Measurements from ENCODE around the gene PRRT1. TPM values are rescaled to one million over a fixed set of nuclear protein-coding genes. Genes with fewer than 3 reads are reported as not detected.

PRRT1 gene
- 0.09 TPM in 1 of 2 replicates, not detected in the other for total RNA-seq

GRCh38 chr6:32151863-32152768, at the start of gene PRRT1:
TSS of gene PRRT1 (minus strand) at chr6:32151939. CDS start at chr6:32151827, 112 bp downstream.

DNA sequence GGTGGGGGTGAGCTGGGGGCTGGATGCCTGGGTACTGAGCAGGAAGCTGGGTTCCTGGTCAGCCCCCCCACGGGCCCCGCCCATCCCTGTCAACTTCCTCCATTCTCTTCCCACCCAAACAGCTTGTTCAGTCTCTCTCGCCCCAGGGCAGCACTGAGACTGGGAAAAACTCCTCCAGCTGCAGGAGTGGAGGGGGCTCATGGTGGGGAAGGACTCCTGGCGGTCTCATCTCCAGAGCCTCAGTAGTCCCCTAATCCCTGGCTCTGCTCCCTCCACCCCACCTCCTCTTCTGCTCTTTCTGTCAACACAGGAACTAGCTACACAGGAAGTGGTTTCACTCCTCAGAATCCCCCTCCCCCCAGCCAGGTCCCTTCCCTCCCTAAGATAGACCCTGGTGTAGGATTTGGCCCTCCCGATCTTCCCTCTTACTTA, 40.9 kb upstream of the PRRT1 start, which contains the start of gene GPSM3:
GPSM3 (minus strand) TSS at position 36 of the 432 bp plus-strand sequence. CDS start 130 bp downstream, outside the sequence.

DNA sequence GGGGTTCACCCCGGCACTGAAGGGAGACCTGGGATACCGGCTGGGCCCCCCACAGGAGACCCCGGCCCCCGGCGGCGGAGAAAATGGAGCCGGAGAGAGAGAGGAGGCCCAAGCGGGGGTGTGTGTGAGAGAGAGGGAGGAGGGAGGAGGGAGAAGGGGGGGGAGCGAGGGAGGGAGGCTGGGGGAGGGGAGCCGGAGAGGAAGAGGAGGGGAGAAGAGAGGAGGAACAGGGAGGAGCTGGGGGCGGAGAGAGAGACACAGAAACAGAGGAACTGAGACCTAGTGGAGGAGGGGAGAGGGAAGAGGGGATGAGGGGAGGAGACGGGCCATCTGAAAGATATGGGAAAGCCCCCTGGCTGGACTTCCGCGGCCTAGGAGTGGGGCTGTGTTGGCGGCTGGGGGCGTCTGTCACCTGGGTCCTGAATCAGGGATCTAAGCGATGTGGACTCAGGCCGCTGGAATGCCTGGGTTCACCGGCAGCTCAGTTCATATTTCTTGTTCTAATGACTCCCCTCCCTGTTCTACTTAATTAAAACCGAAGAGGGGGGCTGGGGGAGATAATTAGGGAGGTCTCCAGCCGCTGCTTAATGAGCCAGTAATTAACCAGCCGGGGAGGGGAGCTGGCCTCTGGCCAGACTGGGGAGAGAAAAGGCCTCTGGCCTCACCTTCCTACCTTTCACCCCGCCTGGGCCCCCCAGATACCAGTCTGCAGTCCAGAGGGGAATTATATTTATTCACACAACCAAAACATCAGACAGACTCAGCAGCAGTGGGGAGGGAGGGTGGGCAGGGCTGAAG, 38.5 kb upstream of the PRRT1 start, which contains the start of gene PBX2:
PBX2 (minus strand) TSS at position 149 of the 798 bp plus-strand sequence. CDS start 287 bp downstream, outside the sequence.

DNA sequence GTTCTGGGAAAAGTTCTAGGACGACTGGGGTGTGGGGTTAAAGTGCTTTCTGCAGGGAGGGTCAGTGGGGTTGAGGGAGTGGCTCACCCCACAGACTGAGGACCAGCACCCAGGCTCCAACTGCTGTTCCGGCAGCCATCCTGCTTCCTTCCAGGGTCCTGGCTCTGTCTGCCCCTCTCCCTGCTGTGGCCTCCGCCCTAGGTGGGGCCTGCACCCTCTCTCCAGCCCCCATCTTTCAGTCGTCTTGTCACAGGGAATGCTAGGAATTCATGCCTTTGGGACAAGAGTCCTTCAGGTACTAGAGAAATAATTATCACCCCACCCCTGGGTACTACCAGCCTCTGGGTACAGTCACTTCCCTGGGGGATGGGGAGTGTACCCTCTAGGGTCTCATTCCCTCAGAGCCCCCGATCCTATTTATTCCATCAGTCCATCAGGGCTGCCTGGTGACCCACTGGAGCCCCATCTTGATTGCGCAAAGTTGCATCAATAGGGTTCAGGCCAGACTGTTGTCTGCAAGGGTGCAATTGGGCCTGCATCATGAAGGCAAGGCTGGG, 32.4 kb upstream of the PRRT1 start, which contains the start of gene AGER:
AGER (minus strand) TSS at position 170 of the 557 bp plus-strand sequence; CDS start at position 139, 31 bp downstream.

DNA sequence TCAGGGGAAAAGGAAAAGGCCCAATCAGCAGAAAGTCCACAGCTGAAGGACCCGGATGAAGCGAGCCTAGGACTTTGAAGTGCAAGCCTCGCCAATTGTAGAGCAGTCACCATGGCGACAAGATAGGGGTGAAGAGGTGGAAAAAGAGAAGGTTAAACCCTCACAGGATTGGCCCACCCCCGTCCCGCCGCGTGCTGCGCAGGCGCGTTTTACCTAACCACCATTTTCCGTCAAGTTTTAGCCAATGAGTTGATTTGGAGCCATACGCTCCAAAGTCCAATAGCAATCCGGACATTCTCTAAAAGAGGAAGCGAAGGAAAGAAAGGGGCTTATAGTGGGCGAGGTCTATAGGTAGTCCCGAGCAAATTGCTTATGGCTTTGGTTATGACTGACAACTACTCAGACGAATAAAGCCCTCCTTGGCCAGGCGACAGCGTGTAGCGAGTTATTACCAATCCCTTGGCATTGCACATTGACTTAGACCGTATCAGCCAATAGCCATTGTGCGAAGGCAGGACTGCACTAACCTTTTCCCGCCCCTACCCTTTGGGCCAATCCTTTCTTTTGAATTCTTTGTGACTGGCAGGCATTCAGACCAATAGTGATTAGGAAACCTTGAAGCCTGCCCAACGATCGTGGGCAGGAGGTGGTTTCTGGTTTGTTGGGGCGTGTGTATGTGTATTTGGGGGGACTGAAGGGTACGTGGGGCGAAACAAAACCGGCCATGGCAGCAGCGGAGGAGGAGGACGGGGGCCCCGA, 26.2 kb upstream of the PRRT1 start, which contains the start of gene RNF5:
RNF5 (plus strand) TSS at position 618 of the 759 bp plus-strand sequence; CDS start at position 725, 107 bp downstream.

GRCh38 chr6:32175711-32176475, 24.2 kb upstream of the PRRT1 start, which contains the start of gene AGPAT1:
TSS of gene AGPAT1 (minus strand) at chr6:32176084. CDS start at chr6:32171496, 4,588 bp downstream.

GRCh38 chr6:32164295-32164694, 12.6 kb upstream of the PRRT1 start, which contains the start of gene EGFL8:
TSS of gene EGFL8 (plus strand) at chr6:32164595. CDS start at chr6:32166166, 1,571 bp downstream.

DNA sequence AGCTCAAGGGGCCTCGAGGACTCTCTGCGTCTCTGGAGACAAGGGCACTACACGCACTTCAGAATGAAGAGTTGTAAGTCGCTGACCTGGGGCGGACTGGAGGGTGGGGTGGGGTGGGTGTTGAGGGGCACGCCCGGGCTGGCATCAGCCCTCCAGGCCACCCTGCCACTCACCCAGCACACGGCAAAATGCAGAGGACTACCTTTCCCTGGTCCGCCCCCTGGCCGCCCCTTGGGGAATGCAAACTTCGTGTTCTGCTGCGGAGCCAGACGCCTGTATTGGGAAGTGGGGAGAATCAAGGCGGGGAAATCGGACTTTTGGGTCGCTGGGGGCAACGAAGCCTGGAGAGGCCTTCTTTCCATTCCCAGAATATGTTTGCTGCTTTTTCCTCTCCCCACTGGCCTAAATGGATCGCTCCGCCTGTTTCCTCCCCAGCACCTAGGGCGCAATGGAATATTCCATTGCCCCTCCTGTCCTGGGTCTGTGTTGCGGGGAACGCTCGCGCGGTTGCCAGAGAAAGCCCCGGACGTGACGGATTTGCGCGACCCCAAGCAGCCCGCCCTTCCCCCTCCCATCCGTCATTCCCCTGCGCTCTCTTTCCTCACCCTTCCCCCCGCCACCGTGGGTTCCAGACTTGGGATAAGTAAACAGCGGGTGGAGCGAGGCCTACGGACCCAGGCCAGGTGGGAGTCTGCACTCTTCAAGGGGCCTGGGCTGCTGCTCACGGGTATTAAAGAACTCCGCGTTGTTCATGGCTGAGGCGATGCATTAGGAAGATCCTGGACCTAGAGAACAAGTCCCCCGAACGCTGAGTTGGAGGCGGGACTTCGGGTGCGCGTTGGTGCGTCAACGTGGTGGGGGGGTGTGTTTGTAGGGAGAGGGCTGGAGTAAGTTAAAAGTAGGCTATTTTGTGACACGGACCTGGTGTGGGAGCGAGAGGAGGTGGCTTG, 2.1 kb upstream of the PRRT1 start, which contains the start of gene PPT2:
PPT2 (plus strand) TSS at position 578 of the 950 bp plus-strand sequence. CDS start 454 bp downstream, outside the sequence.

DNA sequence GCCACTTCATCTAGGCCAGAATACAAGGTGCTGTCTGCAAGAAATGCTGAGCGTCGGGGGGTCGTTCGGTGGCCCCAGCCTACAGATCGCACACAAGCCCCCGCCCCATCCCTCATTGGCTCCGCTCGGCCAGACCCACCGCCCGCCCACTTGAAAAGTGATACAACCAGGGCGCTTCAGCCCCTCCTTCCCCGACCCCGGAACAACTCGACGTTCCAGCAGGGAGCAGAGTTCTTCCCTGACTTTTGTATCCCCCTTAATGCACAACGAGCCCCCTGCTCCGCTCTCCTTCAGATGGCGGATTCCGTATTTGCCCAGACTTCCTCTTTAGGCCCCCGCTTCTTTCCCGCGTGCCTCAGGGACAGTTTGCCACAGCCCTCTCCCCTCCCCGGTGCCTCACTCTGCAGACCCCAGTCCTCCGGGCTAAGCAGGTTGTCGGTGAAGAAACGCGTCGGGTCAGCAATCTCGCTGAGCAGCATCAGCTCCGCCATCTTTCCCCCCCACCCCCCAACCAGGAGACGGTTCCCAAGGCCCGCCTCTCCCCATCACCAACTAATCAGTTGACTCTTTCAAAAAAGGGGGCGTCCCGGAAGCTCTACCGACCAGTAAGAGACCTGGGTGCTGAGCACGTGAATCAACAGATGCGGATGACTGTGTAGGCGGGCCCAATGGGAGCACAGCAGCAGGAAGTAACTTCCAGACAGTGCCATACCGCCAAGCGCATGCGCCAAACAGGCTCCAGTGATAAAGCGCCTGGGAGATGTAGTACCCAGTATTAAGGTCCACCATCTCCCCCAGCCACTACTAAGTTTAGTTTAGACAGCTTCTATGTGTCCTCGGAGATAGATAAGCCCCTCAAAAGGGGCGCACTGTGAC, 23.8 kb downstream of the PRRT1 start, which contains the start of gene ATF6B:
ATF6B (minus strand) TSS at position 530 of the 876 bp plus-strand sequence; CDS start at position 491, 39 bp downstream.

GRCh38 chr6:32109114-32109764, 42.5 kb downstream of the PRRT1 start, which contains the start of gene TNXB:
TSS of gene TNXB (minus strand) at chr6:32109338. CDS start at chr6:32098198, 11,140 bp downstream.

Other genes with a start within 250 kb of the PRRT1 start
- gene ZBTB12, start 249.9 kb downstream of the PRRT1 start, total RNA-seq: 4.2 and 6.8 TPM in 2 replicates
- 0.19 TPM in 1 of 2 replicates, not detected in the other for gene C2, start 224.2 kb downstream of the PRRT1 start, total RNA-seq
- 0.90 and 4.7 TPM in 2 replicates for gene CFB, start 205.8 kb downstream of the PRRT1 start, total RNA-seq
- gene NELFE, start 193.0 kb downstream of the PRRT1 start, total RNA-seq: 99.7 and 109 TPM in 2 replicates
- 40.9 and 43.4 TPM in 2 replicates for gene SKIC2, start 192.8 kb downstream of the PRRT1 start, total RNA-seq
- gene DXO, start 179.8 kb downstream of the PRRT1 start, total RNA-seq: 7.8 and 11.1 TPM in 2 replicates
- gene C4A, start 169.9 kb downstream of the PRRT1 start, total RNA-seq: 0.99 and 2.0 TPM in 2 replicates
- gene C4B, start 137.1 kb downstream of the PRRT1 start, total RNA-seq: 0.63 and 1.8 TPM in 2 replicates
- not detected in 2 replicates for gene CYP21A2, start 113.5 kb downstream of the PRRT1 start, total RNA-seq
- gene TNXB, start 42.6 kb downstream of the PRRT1 start, total RNA-seq: 0.36 and 1.5 TPM in 2 replicates
- gene ATF6B, start 23.7 kb downstream of the PRRT1 start, total RNA-seq: 11.1 and 11.2 TPM in 2 replicates
- 5.0 and 6.3 TPM in 2 replicates for gene FKBPL, start 21.7 kb downstream of the PRRT1 start, total RNA-seq
- 52.3 and 52.8 TPM in 2 replicates for gene PPT2, start 2.2 kb upstream of the PRRT1 start, total RNA-seq
- 1.6 and 2.5 TPM in 2 replicates for gene EGFL8, start 12.7 kb upstream of the PRRT1 start, total RNA-seq
- 8.4 and 13.0 TPM in 2 replicates for gene AGPAT1, start 24.1 kb upstream of the PRRT1 start, total RNA-seq
- 28.3 and 34.9 TPM in 2 replicates for gene RNF5, start 26.5 kb upstream of the PRRT1 start, total RNA-seq
- 0.36 and 0.66 TPM in 2 replicates for gene AGER, start 32.3 kb upstream of the PRRT1 start, total RNA-seq
- 37.0 and 42.5 TPM in 2 replicates for gene PBX2, start 38.3 kb upstream of the PRRT1 start, total RNA-seq
- 4.2 and 5.5 TPM in 2 replicates for gene GPSM3, start 40.7 kb upstream of the PRRT1 start, total RNA-seq
- 50.7 and 60.4 TPM in 2 replicates for gene NOTCH4, start 72.1 kb upstream of the PRRT1 start, total RNA-seq
- under 0.01 TPM in 1 of 2 replicates, not detected in the other for gene TSBP1, start 220.0 kb upstream of the PRRT1 start, total RNA-seq